Measurements from ENCODE around the gene TSPAN5.

DNA sequence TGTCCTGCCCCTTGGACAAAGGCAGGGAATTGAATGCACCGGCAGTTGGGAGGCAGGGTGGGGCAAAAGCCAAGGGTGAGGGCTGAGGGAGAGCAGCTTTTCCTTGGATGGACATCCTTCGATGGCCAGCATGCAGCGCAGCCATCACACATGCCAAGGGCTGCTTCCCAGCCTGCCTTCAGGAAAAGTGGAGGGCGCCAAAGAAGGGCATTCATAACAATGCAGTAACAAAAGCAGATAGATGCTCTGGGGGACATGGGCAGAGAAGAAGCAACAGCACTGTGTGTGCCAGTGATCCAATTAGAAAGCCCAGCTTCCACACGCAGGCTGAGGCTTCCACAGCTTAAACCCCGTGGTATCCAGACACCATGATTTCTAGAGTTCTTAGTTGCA lies 71.5 kb downstream of the TSPAN5 start:
- TF ChIP-seq POLR2AphosphoS5 (IDR thresholded peaks at IDR 0.05; ENCODE audit: low read depth, low read length) (no peak), TAF1 (IDR thresholded peaks at IDR 0.05; ENCODE audit: low read depth, low read length) (no peak), POLR2A (IDR thresholded peaks at IDR 0.05; ENCODE audit: low read depth, low read length) (no peak), SPI1 (IDR thresholded peaks at IDR 0.05; ENCODE audit: low read depth, low read length) (no peak), POU2F2 (IDR thresholded peaks at IDR 0.05; ENCODE audit: low read depth, low read length) (no peak)
